Neuronal stem cell (in vitro differentiated cells): ENCODE results near the gene PGP.

Experiments used
- DNase-seq: peaks from one replicate; pipeline ENCODE4 v3.0.0-alpha.2; 2013; ENCODE audit warnings: low spot score
- H2AFZ ChIP-seq: one replicate; pipeline ENCODE4 v1.6.1; 2013; ENCODE audit warnings: mild to moderate bottlenecking, low read length, inconsistent platforms
- H2AK5ac ChIP-seq: 2 replicates; pipeline ENCODE4 v1.6.1; 2013; ENCODE audit warnings: low read depth, mild to moderate bottlenecking, inconsistent platforms, low read length, moderate library complexity, mixed read lengths
- H2BK120ac ChIP-seq: 2 replicates; pipeline ENCODE4 v1.6.1; 2013; ENCODE audit warnings: low read depth, mild to moderate bottlenecking, inconsistent platforms, low read length, moderate library complexity, mixed read lengths
- H2BK12ac ChIP-seq: one replicate; pipeline ENCODE4 v1.6.1; 2013; ENCODE audit warnings: low read length, inconsistent platforms
- H2BK15ac ChIP-seq: 2 replicates; pipeline ENCODE4 v1.6.1; 2013; ENCODE audit warnings: mild to moderate bottlenecking, low read length, inconsistent platforms, mixed read lengths
- H2BK5ac ChIP-seq: one replicate; pipeline ENCODE4 v1.6.1; 2013; ENCODE audit warnings: inconsistent platforms, mild to moderate bottlenecking, low read length, moderate library complexity
- H3K14ac ChIP-seq: one replicate; pipeline ENCODE4 v1.6.1; 2013; ENCODE audit warnings: low read length, inconsistent platforms
- H3K18ac ChIP-seq: 2 replicates; pipeline ENCODE4 v1.6.1; 2013; ENCODE audit warnings: low read length, inconsistent platforms
- H3K23ac ChIP-seq: 2 replicates; pipeline ENCODE4 v1.6.1; 2013; ENCODE audit warnings: low read depth, mild to moderate bottlenecking, mixed read lengths, low read length, inconsistent platforms; ENCODE audit not compliant: poor library complexity
- H3K27ac ChIP-seq: replicated peaks from 3 replicates; pipeline ENCODE4 v1.5.1; 2013; ENCODE audit warnings: low read length, inconsistent platforms
- H3K27me3 ChIP-seq, 3 experiments: 2 replicates each; pipeline ENCODE4 v1.6.1; 2013; ENCODE audit warnings: low read length in 3 of 3, mild to moderate bottlenecking in 2 of 3, inconsistent platforms in 1 of 3, low read depth in 1 of 3, mixed read lengths in 1 of 3, moderate library complexity in 1 of 3; ENCODE audit not compliant: control insufficient read depth in 3 of 3, insufficient read depth in 3 of 3
- H3K36me3 ChIP-seq, 2 donors: replicated peaks in 1 of 2; 2 replicates each; pipeline ENCODE4 v1.6.1; 2013; ENCODE audit warnings: low read length in 2 of 2; ENCODE audit not compliant: control insufficient read depth in 2 of 2, insufficient read depth in 2 of 2
- H3K4ac ChIP-seq: 2 replicates; pipeline ENCODE4 v1.6.1; 2013; ENCODE audit warnings: inconsistent platforms, mild to moderate bottlenecking, low read length, moderate library complexity
- H3K4me1 ChIP-seq, 2 donors: 1 replicate in 1 of 2; 2 replicates in 1 of 2; pipeline ENCODE4 v1.6.1; 2013; ENCODE audit warnings: low read length in 2 of 2, low read depth in 1 of 2; ENCODE audit not compliant: control insufficient read depth in 2 of 2, insufficient read depth in 1 of 2
- H3K4me2 ChIP-seq: one replicate; pipeline ENCODE4 v1.6.1; 2013; ENCODE audit warnings: mild to moderate bottlenecking, low read length, inconsistent platforms; ENCODE audit not compliant: insufficient read depth, poor library complexity, severe bottlenecking
- H3K4me3 ChIP-seq, 2 donors: 2 replicates each; pipeline ENCODE4 v1.5.1; 2013; ENCODE audit warnings: low read length in 2 of 2, mild to moderate bottlenecking in 2 of 2, inconsistent platforms in 1 of 2, moderate library complexity in 1 of 2
- H3K79me1 ChIP-seq: one replicate; pipeline ENCODE4 v1.6.1; 2013; ENCODE audit warnings: low read depth, mild to moderate bottlenecking, inconsistent platforms, low read length, moderate library complexity
- H3K9ac ChIP-seq: one replicate; pipeline ENCODE4 v1.6.1; 2013; ENCODE audit warnings: mild to moderate bottlenecking, low read depth, low read length, inconsistent platforms; ENCODE audit not compliant: poor library complexity
- H3K9me3 ChIP-seq, 2 donors: replicated peaks in 1 of 2; 2 replicates each; pipeline versions ENCODE3 to v1.6.1; 2013; ENCODE audit warnings: low read length in 2 of 2, mild to moderate bottlenecking in 2 of 2, inconsistent platforms in 1 of 2, low read depth in 1 of 2, mixed read lengths in 1 of 2, moderate library complexity in 1 of 2; ENCODE audit not compliant: control insufficient read depth in 2 of 2, insufficient read depth in 1 of 2
- H4K8ac ChIP-seq: one replicate; pipeline ENCODE4 v1.6.1; 2013; ENCODE audit warnings: low read depth, mild to moderate bottlenecking, inconsistent platforms, low read length, moderate library complexity
- H4K91ac ChIP-seq: one replicate; pipeline ENCODE4 v1.6.1; 2013; ENCODE audit warnings: low read length, low read depth, mild to moderate bottlenecking, inconsistent platforms; ENCODE audit not compliant: poor library complexity
- WGBS, 2 donors: extraction: QIAGEN DNeasy Blood & Tissue Kit; methylation state at CpG; one replicate each; pipeline ENCODE4 v1.1.7; 2013; ENCODE audit warnings: missing lambda C conversion rate in 2 of 2, mixed read lengths in 1 of 2; ENCODE audit not compliant: insufficient read length in 2 of 2, insufficient replicate concordance in 1 of 2; ENCODE audit errors: extremely low coverage in 2 of 2; 5-methylcytosine and 5-hydroxymethylcytosine counted together

The PGP gene

GRCh38 chr16:2235695-2236336, 21.2 kb upstream of the PGP start:
- WGBS, 2 donors = no CpG with 5 or more reads among the region's 19 CpGs
- H3K27me3 ChIP-seq = peaks cover 0 to 22% (median 7%) of the 10 kb centered on the region in 3 experiments
- H3K14ac ChIP-seq = peak overlapping the region; percentile 56
- no peak overlapping the region for H3K18ac ChIP-seq
- H3K79me1 ChIP-seq = peaks cover 10% of the 10 kb centered on the region
- no peak overlapping the region for H2BK120ac ChIP-seq
- peak overlapping the region; percentile 66 for H3K4ac ChIP-seq
- peak overlapping the region; percentile 72 for H3K9ac ChIP-seq
- peak overlapping the region; percentile 11 for H3K4me2 ChIP-seq
- no peak overlapping the region for H2BK15ac ChIP-seq
- peaks cover 0 to 1% of the 10 kb centered on the region in 2 donors for H3K9me3 ChIP-seq
- H3K4me1 ChIP-seq = peaks cover 0 to 16% of the 10 kb centered on the region in 2 donors
- no peak for DNase-seq
- no peak overlapping the region for H2AK5ac ChIP-seq
- H2BK12ac ChIP-seq = no peak overlapping the region
- peak overlapping the region; percentile 3 for H4K8ac ChIP-seq
- no peak overlapping the region for H4K91ac ChIP-seq
- peaks cover 29 to 79% of the 10 kb centered on the region in 2 donors for H3K36me3 ChIP-seq
- no peak overlapping the region for H2AFZ ChIP-seq
- H3K27ac ChIP-seq = no peak overlapping the region
- no peak overlapping the region for H3K4me3 ChIP-seq
- no peak overlapping the region for H2BK5ac ChIP-seq
- H3K23ac ChIP-seq = peak overlapping the region; percentile 80

- Histone ChIP-seq H3K36me3 (peaks cover 34 to 80% of the 10 kb centered on the region in 2 donors), H2BK5ac (no peak overlapping the region), H3K27me3 (peaks cover 0 to 22% (median 7%) of the 10 kb centered on the region in 3 experiments), H3K14ac (no peak overlapping the region), H4K91ac (peak overlapping the region; percentile 30), H2BK12ac (peak overlapping the region; percentile 10), H3K23ac (peak overlapping the region; percentile 80), H2BK120ac (no peak overlapping the region), H2AFZ (no peak overlapping the region), H4K8ac (no peak overlapping the region), H3K27ac (no peak overlapping the region), H3K4me2 (no peak overlapping the region), H2BK15ac (no peak overlapping the region), H3K4me3 (peak overlapping the region in 1 of 2 donors; percentile 23), H3K9ac (peak overlapping the region; percentile 44), H3K9me3 (peaks cover 0 to 1% of the 10 kb centered on the region in 2 donors), H3K18ac (no peak overlapping the region), H2AK5ac (no peak overlapping the region), H3K4ac (no peak overlapping the region), H3K4me1 (peaks cover 0 to 16% of the 10 kb centered on the region in 2 donors), H3K79me1 (peaks cover 12% of the 10 kb centered on the region)
- DNase-seq = no peak
- no CpG with 5 or more reads among the region's 28 CpGs for WGBS, 2 donors
These were observed 20.6 kb upstream of the PGP start for GRCh38 chr16:2235234-2235651.

- H2AFZ ChIP-seq = no peak overlapping the region
- H2BK5ac ChIP-seq = no peak overlapping the region
- H3K27ac ChIP-seq = no peak overlapping the region
- H2AK5ac ChIP-seq = no peak overlapping the region
- WGBS, 2 donors = no CpG with 5 or more reads among the region's 18 CpGs
- peaks cover 14% of the 10 kb centered on the region for H3K79me1 ChIP-seq
- no peak overlapping the region for H3K14ac ChIP-seq
- no peak overlapping the region for H2BK15ac ChIP-seq
- H3K9me3 ChIP-seq = peaks cover 0 to 1% of the 10 kb centered on the region in 2 donors
- H3K4me2 ChIP-seq = no peak overlapping the region
- H3K36me3 ChIP-seq = peaks cover 36 to 82% of the 10 kb centered on the region in 2 donors
- H3K27me3 ChIP-seq = peaks cover 0 to 22% (median 7%) of the 10 kb centered on the region in 3 experiments
- no peak overlapping the region for H2BK120ac ChIP-seq
- H3K4ac ChIP-seq = no peak overlapping the region
- no peak overlapping the region for H4K91ac ChIP-seq
- H4K8ac ChIP-seq = no peak overlapping the region
- peaks cover 0 to 16% of the 10 kb centered on the region in 2 donors for H3K4me1 ChIP-seq
- H3K9ac ChIP-seq = no peak overlapping the region
- DNase-seq = no peak
- no peak overlapping the region for H3K18ac ChIP-seq
- H2BK12ac ChIP-seq = no peak overlapping the region
- no peak overlapping the region for H3K4me3 ChIP-seq
- peak overlapping the region; percentile 80 for H3K23ac ChIP-seq
These were observed 20.2 kb upstream of the PGP start for GRCh38 chr16:2234813-2235170.

GRCh38 chr16:2233872-2234812, 19.5 kb upstream of the PGP start:
- peak overlapping the region; percentile 39 for H2BK5ac ChIP-seq
- peak overlapping the region; percentile 55 for H3K23ac ChIP-seq
- no peak overlapping the region for H3K4ac ChIP-seq
- H3K18ac ChIP-seq = no peak overlapping the region
- H3K4me1 ChIP-seq = peaks cover 0 to 16% of the 10 kb centered on the region in 2 donors
- H2BK15ac ChIP-seq = no peak overlapping the region
- peak overlapping the region; percentile 65 for H4K8ac ChIP-seq
- WGBS, 2 donors = no CpG with 5 or more reads among the region's 51 CpGs
- peak overlapping the region; percentile 60 for H3K9ac ChIP-seq
- H3K27me3 ChIP-seq = peaks cover 0 to 22% (median 7%) of the 10 kb centered on the region in 3 experiments
- H3K27ac ChIP-seq = no peak overlapping the region
- H3K4me3 ChIP-seq = no peak overlapping the region
- peaks cover 40 to 83% of the 10 kb centered on the region in 2 donors for H3K36me3 ChIP-seq
- H3K14ac ChIP-seq = no peak overlapping the region
- no peak overlapping the region for H2AFZ ChIP-seq
- DNase-seq = no peak
- no peak overlapping the region for H2BK120ac ChIP-seq
- peaks cover 0 to 1% of the 10 kb centered on the region in 2 donors for H3K9me3 ChIP-seq
- peak overlapping the region; percentile 22 for H2BK12ac ChIP-seq
- H4K91ac ChIP-seq = peak overlapping the region; percentile 85
- no peak overlapping the region for H3K4me2 ChIP-seq
- H2AK5ac ChIP-seq = no peak overlapping the region
- peaks cover 15% of the 10 kb centered on the region for H3K79me1 ChIP-seq
